Activated CD4-positive, alpha-beta T cell treated with anti-CD3 and anti-CD28 coated beads, Interleukin-2, amount 50 U/mL, for 16 hours (primary cell): ENCODE measurements around the gene SUCLG2.
"Not testable (repeated sequence)": the region's sequence is repeated elsewhere in the genome, so short reads cannot be mapped to it uniquely, and the experiment has no call there.

Source experiments
- DNase-seq: peaks from one replicate; pipeline ENCODE4 v3.0.0-alpha.2; 2020

Gene SUCLG2

DNA sequence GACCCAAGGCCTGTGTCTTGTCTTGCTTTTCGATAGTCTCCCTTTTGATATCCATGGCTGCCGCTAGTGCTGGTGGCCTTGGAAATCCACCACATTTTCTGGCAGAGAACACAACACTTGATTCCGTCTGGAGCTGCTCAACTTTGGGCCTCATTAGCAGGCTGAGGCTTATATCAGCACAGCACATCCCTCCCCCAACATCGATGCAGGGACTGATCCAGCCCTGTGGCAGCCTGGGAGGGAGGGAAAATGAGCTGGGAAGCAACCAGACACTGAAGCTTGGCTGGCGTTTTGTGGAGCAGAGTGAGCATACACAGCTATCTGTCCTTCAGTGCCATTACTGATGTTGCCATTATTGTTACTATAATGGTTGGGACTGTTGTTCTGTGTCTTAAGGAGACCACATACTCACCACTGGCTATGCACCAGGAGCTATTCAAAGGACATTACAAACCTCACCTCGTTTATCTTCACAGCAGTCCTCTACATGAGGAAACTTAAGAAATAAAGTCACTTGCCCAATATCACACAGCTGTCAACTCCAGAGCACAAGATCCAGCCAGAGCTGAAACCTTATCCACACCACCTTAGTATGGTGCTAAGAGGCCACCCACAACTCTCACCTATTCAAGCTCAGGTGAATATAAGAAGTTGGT lies 102.9 kb downstream of the SUCLG2 start:
- no peak for DNase-seq

DNA sequence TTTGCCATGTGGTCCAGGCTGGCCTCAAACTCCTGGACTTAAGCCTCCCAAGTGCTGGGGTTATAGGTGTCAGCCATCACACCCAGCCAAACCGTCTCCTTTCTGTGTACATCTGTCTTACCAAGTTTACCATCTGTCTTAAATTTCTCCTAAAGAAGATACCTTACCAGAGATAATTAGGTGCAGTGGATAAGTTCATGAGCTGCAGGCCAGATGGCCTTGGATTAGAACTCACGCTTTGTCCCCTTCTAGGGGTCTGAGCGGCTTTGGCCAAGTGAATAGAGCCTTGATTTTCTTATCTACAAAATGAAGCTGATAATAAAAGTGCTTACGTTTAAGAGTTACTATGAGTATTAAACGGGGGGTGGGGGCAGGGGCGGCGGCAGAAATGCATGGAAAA lies 103.9 kb downstream of the SUCLG2 start:
- no peak for DNase-seq

DNA sequence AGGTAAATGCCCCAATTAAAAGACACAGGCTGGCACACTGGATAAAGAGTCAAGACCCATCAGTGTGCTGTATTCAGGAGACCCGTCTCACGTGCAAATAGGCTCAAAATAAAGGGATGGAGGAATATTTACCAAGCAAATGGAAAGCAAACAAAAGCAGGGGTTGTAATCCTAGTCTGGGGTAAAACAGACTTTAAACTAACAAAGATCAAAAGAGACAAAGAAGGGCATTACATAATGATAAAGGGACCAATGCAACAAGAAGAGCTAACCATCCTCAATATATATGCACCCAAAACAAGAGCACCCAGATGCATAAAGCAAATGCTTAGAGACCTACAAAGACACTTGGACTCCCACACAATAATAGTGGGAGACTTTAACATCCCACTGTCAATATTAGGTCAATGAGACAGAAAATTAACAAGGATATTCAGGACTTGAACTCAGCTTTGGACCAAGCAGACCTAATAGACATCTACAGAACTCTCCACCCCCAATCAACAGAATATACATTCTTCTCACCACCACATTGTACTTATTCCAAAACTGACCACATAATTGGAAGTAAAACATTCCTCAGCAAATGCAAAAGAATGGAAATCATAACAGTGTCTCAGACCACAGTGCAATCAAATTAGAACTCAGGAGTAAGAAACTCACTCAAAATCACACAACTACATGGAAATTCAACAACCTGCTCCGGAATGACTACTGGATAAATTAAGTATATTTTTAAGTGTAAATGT lies 111.7 kb downstream of the SUCLG2 start:
- not testable (repeated sequence) for DNase-seq

DNA sequence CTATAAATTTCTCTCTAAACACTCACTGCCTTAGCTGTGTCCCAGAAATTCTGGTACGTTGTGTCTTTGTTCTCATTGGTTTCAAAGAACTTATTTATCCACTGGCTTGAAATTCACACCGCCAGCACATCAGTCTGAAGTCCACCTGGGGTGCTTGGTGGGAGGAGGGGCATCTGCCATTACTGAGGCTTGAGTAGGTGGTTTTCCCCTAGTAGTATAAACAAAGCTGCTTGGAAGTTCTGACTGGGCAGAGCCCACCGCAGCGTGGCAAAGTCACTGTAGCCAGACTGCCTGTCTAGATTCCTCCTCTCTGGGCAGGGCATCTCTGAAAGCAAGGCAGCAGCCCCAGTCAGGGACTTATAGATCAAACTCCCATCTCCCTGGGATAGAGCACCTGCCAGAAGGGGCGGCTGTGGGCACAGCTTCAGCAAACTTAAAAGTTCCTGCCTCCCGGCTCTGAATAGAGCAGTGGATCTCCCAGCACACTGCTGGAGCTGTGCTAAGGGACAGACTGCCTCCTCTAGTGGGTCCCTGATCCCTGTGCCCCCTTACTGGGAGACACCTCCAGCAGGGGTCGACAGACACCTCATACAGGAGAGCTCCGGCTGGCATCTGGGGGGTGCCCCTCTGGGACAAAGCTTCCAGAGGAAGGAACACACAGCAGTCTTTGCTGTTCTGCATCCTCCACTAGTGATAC lies 114.1 kb downstream of the SUCLG2 start:
- DNase-seq = no peak

DNA sequence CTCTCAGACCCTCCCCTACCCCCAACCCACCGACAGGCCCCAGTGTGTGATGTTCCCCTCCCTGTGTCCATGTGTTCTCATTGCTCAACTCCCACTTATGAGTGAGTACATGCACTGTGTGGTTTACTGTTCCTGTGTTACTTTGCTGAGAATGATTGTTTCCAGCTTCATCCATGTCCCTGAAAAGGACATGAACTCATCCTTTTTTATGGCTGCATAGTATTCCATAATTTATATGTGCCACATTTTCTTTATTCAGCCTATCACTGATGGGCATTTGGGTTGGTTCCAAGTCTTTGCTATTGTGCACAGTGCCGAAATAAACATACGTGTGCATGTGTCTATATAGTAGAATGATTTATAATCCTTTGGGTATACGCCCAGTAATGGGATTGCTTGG lies 117.2 kb downstream of the SUCLG2 start:
- not testable (repeated sequence) for DNase-seq

DNA sequence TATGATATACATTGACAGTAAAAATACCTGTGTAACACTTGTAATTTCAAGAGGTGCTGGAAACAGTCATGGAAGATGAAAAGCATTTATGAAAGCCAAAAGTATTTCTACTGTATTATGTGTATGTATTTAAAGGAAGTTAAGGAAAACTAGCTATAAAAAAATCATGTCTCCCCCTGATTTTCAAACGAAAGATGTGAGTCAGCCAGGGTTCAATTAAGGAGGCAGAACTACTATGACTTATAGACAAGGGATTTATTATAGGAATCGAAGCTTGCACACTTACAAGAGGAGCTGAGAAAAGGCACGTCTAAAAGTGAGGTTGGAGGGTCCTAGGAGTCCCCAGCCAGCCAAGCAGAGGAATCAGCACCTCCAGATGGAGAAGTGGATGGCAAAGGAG lies 119.4 kb downstream of the SUCLG2 start:
- DNase-seq = no peak

DNA sequence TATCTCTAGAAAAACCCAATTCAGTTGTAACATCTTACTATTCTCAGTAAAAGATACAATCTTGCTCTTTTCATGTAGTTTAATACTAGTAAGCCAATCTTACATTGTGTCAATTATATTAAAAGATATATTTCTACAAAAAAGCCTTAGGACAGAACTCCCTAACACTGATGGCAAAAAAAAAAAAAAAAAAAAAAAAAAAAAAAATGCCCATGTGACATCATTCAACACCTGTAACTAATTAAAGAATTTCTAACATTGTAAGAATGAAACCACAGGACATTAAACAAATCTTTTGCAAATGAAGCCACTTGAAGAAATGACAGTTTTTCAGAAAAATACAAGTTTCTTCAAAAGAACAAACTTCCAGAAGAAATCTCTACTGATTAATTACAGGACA lies 119.8 kb downstream of the SUCLG2 start:
- DNase-seq = no peak

DNA sequence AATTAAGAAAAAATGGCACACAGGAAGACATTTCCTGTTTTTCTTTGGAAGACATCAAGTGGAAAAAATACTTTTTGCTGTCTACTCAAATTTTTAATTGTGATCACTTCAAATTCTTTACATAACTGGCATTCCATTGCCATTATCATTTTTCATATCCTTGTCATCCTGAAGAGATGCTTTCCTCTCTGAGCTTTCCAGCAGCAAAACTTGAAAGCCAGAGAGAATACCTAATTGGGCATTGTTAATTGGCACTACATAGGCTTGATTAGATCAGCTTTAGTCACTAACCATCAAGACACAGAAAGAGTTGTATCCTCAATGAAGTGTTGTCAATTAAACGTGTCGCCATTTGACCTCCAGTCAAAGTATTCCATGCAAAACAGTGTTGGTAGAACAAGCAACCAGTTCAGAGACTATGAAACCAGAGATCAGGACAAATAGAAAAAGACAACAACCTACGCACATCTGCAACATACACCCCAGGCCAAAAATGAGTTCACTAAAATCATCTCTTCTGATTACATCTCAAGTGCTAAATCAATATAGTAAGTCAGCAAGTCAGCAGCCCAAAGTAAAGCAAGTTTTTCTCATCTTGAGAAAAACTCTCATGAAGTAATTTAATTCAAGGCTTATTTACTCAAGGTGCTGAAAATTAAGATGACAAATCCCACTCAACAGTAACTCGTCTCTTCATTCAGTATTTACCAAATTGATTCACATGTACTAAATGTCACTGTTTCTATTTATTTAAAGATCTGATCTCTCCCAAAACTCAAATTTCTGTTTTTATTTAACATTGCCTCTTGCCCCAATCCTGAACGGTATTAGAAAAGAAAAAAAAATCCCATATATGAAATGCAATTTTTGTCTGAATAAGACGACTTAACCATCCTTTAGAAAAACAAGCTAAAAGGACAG lies 123.0 kb downstream of the SUCLG2 start:
- no peak for DNase-seq

DNA sequence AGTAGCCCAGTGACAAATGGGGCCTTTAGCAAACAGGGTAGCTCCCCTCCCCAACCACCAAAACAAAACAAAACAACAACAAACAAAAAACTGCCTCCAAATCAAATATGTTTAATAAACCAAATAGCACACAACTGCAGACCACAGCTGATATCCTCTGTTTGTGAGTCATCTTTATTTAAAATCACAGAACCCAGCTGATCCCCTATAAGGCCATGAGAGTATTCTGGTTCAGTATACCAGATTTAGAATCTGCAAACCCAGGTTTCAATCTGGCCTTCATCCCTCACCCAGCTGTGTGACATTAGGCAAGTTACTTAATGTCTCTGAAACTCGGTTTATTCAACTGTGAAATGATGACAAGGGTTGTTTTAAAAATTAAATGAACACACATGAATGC lies 124.5 kb downstream of the SUCLG2 start:
- DNase-seq = no peak

DNA sequence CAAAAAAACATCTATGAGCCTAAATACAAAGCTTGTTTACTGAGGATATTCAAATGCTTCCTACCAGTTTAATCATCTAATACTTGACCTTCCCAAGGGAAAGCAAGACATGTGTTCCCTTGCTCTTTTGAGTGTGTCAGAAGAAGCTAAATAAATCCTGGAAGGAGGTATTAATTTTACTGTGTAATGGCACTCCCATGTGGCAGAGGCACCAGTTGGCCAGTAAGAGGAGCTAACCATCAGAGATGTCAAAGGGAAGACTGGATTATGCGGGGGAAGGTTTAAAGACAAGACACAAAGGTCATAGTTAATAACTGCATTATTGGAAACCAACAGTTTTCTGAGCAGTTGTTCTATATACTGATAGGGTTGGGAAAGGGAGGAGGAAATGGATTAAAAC lies 125.1 kb downstream of the SUCLG2 start:
- no peak for DNase-seq

DNA sequence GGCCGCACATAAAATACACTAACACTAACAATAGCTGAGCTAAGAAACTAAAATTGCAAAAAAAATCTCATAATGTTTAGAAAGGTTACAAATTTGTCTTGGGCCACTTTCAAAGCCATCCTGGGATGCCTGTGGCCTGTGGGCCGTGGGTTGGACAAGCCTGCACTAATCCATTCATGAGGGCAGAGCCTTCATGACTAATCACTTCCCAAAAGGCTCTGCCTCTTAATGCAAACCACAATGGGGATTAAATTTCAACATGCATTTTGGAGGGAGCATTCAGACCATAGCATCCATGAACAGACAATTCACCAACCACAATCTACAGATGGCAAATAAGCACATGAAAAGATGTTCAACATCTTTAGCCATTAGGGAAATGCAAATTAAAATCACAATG lies 128.2 kb downstream of the SUCLG2 start:
- DNase-seq = no peak

DNA sequence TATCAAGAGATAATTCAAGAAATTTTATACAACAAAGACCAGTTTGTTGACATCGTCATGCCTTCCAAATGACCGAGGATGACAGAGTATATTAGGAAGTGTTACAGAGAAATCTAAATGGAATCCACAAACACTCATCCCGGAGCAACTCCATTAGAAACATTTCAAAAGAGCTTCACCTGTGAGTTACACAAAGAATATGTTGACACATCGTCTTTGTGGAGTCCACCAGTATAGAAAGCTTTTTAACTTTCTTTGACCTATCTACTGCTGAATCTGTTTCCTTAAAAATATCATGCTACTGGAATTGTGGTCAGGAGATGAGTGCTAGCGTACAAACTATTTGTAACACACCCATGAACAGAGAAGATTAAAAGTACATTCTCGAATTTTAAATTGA lies 130.4 kb downstream of the SUCLG2 start:
- DNase-seq = no peak

DNA sequence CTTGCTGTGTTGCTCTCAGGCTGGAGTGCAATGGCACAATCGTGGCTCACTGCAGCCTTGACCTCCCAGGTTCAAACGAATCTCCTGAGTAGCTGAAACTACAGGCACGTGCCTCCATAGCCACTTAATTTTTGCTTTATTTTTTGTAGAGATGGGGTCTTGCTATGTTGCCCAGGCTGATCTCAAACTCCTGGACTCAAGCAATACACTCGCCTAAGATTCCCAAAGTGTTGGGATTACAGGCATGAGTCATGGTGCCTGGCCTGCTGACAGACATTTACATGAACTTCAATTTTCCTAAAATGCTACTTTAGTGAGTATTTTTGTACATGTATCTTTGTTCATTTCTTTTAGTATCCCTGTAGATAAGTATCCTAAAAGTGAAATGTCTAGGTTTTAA lies 132.3 kb downstream of the SUCLG2 start:
- no peak for DNase-seq

DNA sequence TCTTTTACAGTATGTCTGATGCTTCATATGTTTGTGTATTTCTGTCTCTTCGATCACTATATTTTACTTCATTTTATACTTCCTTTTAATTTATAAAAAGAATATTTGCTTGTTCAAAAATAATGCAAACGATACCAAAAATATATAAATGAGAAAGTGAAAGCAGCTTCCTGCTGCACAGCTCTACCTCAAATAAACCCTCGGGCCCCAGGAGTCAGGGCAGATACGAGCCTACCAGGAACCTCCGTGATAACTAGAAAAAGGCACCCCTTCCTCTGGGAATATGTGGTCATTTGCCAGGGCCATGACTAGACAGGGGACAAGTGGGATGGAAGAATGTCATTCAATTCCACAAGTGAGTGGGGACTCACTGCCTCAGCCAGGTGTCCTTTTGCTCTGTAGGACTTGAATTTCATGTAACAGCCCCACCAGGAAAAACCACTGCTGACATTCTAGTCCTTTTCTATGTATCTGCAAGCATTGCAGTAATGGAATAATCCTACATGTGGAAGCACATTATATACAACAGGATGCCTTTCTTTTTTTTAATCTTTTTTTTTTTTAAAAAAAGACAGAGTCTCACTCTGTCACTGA lies 133.3 kb downstream of the SUCLG2 start:
- DNase-seq = no peak

DNA sequence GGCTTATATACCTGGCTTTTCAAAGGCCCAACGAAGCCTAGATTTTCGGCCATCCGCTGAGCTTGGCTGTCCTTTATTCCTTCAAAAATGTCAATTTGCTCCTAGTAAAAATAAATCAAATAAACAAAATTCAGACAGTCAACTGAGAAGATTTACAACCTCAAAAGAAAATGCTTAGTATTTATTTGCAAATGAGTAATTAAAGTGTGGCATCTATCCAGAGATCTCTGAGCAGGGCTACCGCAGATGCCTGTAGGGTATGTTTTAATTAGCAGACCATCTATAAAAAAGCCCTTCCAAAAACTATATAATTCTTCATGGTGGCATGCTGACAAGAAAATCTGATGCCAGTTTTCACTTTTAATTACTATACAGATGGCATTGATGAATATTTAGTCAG lies 136.2 kb downstream of the SUCLG2 start:
- no peak for DNase-seq

DNA sequence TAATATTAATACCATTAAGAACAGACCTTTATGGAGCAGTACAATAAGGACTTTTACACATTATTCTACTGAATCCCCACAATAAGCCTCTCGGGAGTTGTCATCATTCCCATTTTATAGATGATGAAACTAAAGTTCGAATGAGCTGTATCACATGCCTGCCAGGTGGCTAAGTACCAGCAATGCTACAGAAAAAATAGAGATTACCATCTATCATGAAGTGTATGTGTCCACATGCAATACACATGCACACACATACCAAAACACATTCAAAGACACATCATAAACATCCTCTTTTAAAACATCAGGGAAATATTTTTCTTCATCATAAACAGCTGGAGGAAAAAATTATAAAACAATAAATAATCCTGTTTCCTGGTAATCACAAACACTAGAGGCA lies 136.6 kb downstream of the SUCLG2 start:
- DNase-seq = no peak

DNA sequence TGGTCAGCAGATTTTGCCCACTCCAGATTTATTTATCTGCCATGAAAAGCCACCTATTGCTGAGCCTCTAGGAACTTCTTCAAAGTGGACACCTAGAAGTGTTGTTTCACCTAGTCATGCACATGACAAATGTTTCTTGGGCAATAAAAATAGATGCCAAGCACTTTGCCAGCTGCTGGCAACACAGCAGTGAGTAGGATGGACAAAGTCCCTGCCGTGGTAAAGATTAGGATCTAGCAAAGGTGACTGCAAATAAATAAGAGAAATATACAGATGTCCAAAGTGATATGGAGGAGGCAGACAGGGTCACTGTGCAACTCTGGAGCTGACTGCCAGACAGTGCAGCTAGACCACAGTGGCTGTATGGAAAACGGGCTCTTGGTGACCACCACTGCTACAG lies 137.9 kb downstream of the SUCLG2 start:
- DNase-seq = no peak

DNA sequence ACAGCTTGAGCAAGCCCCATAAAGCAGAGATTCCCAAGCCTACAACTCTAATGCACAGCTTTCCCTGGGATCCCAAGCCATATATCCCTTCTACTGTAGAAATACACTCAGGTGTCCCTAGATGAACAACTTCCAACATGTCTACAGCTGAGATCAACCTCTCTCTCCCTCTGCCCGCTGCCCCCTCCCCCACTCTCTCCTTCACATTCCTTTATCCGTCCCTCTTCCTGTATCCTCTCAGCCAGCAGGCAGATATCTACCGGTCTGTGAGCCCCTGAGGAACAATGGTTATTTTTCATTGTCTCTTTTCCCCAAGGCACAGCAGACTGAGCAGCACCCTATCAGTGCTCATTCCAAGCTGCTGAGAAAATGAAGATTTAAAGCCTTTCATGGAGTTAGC lies 138.6 kb downstream of the SUCLG2 start:
- no peak for DNase-seq

DNA sequence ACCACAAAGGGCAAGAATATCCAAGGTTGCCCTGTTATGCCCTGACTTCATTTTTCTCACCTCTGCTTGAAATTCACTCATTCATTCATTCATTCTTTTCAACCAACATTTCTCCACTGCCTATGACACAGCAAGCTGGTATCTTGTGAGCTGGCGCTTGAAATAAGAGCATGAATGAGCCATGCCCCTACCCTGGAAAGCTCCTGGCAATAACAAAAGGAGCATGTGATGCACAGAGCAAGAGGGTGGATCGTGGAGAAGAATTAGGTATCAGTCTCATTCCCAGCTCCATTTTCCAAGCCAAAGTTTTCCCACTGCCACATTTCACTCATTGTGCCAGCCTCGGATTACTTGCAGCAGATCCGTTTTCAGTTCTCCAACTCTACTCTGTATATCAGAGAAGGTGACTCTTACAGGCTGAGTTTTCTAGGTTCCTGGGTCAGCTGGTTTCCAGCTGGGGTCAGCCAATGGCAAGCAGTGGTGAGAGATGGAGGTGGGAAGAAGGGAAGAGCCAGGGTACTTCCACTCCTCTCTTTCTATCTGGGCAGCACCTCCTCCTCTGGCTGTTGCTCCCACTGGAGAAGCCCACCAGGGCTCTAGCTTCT lies 144.8 kb downstream of the SUCLG2 start:
- no peak for DNase-seq

DNA sequence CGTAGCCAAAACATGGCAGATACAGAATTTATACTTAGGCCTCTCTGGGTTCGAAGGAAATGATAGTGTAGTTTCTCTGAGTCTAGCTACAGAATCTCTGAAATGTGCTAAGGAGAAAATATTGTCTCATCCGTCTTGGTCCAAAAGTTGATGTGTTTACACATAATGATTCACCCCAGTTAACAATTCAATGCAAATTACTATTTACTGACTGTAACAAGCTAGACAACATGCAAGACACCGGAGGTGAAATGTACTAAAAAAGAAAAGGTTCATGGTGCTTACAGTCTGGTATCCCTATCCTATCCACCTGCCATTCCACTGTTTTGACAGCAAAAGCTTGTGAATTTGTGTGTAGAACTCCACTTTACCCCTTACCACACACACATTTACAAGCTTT lies 146.8 kb downstream of the SUCLG2 start:
- DNase-seq = no peak

DNA sequence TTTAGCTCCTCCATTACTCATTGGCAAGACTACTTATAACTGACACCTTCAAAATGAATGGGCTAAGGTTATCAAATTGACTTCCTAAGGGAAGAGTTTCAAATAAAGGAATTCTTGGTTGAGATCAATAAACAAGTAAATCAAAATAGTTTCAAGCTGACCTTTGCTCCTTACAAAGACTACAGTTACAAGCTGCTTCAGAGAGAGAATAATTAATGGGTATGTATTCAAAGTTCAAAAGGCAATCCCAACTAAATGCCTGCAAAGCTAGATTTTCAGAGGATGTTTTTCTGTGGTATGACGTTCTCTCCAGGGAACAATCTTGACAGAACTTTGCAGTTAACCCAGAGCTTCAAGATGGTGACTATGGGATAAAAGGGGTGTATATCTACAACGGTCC lies 153.7 kb downstream of the SUCLG2 start:
- no peak for DNase-seq

DNA sequence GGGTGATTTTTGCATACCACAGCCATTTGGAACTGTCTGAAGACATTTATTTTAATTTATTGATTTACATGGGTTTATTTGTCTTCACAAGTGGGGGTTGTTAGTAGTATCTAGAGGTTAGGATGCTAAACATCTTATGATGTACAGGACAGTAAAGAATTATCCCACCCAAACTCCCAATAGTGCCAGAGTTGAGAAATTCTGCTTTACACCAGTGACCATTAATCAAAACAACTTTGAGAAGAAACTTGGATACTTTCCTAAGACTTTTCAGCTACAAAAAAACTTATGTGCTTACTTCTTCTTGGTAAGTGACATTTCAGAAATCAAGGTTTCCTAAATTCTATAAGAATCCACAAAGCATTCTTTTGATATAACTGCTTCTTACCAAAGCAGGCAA lies 156.7 kb downstream of the SUCLG2 start:
- no peak for DNase-seq
